ENCODE data around the gene SYT17.
"Not testable (repeated sequence)": the region's sequence is repeated elsewhere in the genome, so short reads cannot be mapped to it uniquely, and the experiment has no call there.

Gene SYT17

GRCh38 chr16:19174478-19174877, 6.4 kb downstream of the SYT17 start:
- no peak for DNase-seq (ENCODE audit: low spot score)

GRCh38 chr16:19175492-19176262, 7.6 kb downstream of the SYT17 start:
- no peak for DNase-seq (ENCODE audit: low spot score)

- no peak for DNase-seq (ENCODE audit: low spot score)
These were observed 9.2 kb downstream of the SYT17 start for GRCh38 chr16:19177111-19177739.

- peak; percentile 47 for DNase-seq (ENCODE audit: low spot score)
These were observed 11.8 kb downstream of the SYT17 start for GRCh38 chr16:19179546-19180490.

- DNase-seq (ENCODE audit: low spot score): no peak
These were observed 12.7 kb downstream of the SYT17 start for GRCh38 chr16:19180741-19181140.

GRCh38 chr16:19182481-19182880, 14.4 kb downstream of the SYT17 start:
- DNase-seq (ENCODE audit: low spot score): no peak

- no peak for DNase-seq (ENCODE audit: low spot score)
These were observed 15.1 kb downstream of the SYT17 start for GRCh38 chr16:19183187-19183586.

- no peak for DNase-seq (ENCODE audit: low spot score)
These were observed 16.9 kb downstream of the SYT17 start for GRCh38 chr16:19184823-19185509.

- DNase-seq (ENCODE audit: low spot score): no peak
These were observed 17.4 kb downstream of the SYT17 start for GRCh38 chr16:19185510-19185851.

- DNase-seq (ENCODE audit: low spot score): no peak
These were observed 18.4 kb downstream of the SYT17 start for GRCh38 chr16:19186408-19186807.

- DNase-seq (ENCODE audit: low spot score): not testable (repeated sequence)
These were observed 19.9 kb downstream of the SYT17 start for GRCh38 chr16:19187961-19188360.

- no peak for DNase-seq (ENCODE audit: low spot score)
These were observed 20.4 kb downstream of the SYT17 start for GRCh38 chr16:19188406-19188805.

- no peak for DNase-seq (ENCODE audit: low spot score)
These were observed 24.8 kb downstream of the SYT17 start for GRCh38 chr16:19192865-19193264.

GRCh38 chr16:19196871-19197270, 28.8 kb downstream of the SYT17 start:
- DNase-seq (ENCODE audit: low spot score): no peak

- no peak for DNase-seq (ENCODE audit: low spot score)
These were observed 35.4 kb downstream of the SYT17 start for GRCh38 chr16:19203374-19203966.

GRCh38 chr16:19210280-19210924, 42.4 kb downstream of the SYT17 start:
- no peak for DNase-seq (ENCODE audit: low spot score)

GRCh38 chr16:19210968-19211367, 42.9 kb downstream of the SYT17 start:
- DNase-seq (ENCODE audit: low spot score): no peak

- DNase-seq (ENCODE audit: low spot score): no peak
These were observed 44.0 kb downstream of the SYT17 start for GRCh38 chr16:19212059-19212458.

- no peak for DNase-seq (ENCODE audit: low spot score)
These were observed 45.8 kb downstream of the SYT17 start for GRCh38 chr16:19213885-19214284.

GRCh38 chr16:19215705-19216104, 47.7 kb downstream of the SYT17 start:
- no peak for DNase-seq (ENCODE audit: low spot score)

GRCh38 chr16:19218581-19218980, 50.5 kb downstream of the SYT17 start:
- no peak for DNase-seq (ENCODE audit: low spot score)
